Tibial artery (tissue), 4 donors: ENCODE data around the gene RAB22A.

Experiments used
- DNase-seq, 2 donors: peaks; one replicate each; pipeline ENCODE4 v3.0.0-alpha.2; 2019
- H3K27ac ChIP-seq, 2 donors: fragments of 200-600 bp; sonication (generic) in 1 of 2; 1 replicate in 1 of 2; 2 replicates in 1 of 2; pipeline ENCODE4 v1.5.1; 2018 to 2019; ENCODE audit warnings: mild to moderate bottlenecking in 1 of 2
- H3K27me3 ChIP-seq, 2 donors: fragments of 200-600 bp; sonication (generic) in 1 of 2; one replicate each; pipeline versions ENCODE4 v1.5.1 to v1.6.0; 2016 to 2019
- H3K36me3 ChIP-seq, 3 donors: fragments of 200-600 bp; sonication (generic) in 2 of 3; one replicate each; pipeline ENCODE4 v1.5.1; 2016 to 2019; ENCODE audit warnings: mild to moderate bottlenecking in 2 of 3
- H3K4me1 ChIP-seq, 4 donors: fragments of 200-600 bp; sonication (generic) in 2 of 4; 1 replicate in 3 of 4; 2 replicates in 1 of 4; pipeline ENCODE4 v1.5.1; 2016 to 2019
- H3K4me3 ChIP-seq, 2 donors: fragments of 200-600 bp; sonication (generic) in 1 of 2; 1 replicate in 1 of 2; 2 replicates in 1 of 2; pipeline ENCODE4 v1.5.1; 2018 to 2019; ENCODE audit warnings: mild to moderate bottlenecking in 2 of 2
- H3K9me3 ChIP-seq, 3 donors: fragments of 200-600 bp; sonication (generic) in 1 of 3; one replicate each; pipeline ENCODE4 v1.5.1; 2016 to 2019
- intact Hi-C: fragments of 100-400 bp; cut with DNase I; formaldehyde crosslinking; loops from one replicate; pipeline ENCODE4 v1.15.0; 2023; ENCODE audit warnings: low total_unique reads
- TF ChIP-seq, protein P1 (sequence below), 2 experiments: fragments of 200-600 bp in 1 of 2; fragments of 450-650 bp in 1 of 2; IDR thresholded peaks; one replicate each; pipeline ENCODE4 v1.5.1; 2017 to 2019; ENCODE audit warnings: antibody characterized with exemption in 2 of 2, mild to moderate bottlenecking in 1 of 2, moderate library complexity in 1 of 2

The RAB22A gene

DNA sequence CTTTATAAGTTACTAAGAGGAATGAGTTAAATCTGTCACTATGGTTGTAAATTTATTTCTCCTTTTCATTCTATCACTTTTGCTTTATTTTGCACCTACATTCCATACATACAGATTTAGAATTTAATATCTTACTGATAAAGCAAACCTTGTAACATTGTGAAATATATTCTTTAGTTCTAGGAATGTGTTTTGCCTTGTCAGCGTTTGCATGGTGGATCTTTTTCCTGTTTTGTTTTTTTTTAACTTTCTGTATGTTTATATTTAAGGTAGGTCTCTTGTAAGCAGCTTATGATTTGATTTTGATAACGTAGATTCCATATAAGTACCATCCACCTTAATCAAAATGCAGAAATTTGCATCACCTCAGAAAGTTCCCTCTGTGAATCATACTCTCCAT, 16.4 kb downstream of the RAB22A start:
- Histone ChIP-seq H3K4me3 (no peak overlapping the region), H3K27ac (no peak overlapping the region), H3K27me3 (no peaks in the 10 kb centered on the region), H3K4me1 (peaks cover 0 to 10% (median 0%) of the 10 kb centered on the region in 4 donors), H3K9me3 (no peaks in the 10 kb centered on the region), H3K36me3 (no peaks in the 10 kb centered on the region)
- DNase-seq: no peak
- intact Hi-C loops: no loop called here
- TF ChIP-seq, protein P1, sequence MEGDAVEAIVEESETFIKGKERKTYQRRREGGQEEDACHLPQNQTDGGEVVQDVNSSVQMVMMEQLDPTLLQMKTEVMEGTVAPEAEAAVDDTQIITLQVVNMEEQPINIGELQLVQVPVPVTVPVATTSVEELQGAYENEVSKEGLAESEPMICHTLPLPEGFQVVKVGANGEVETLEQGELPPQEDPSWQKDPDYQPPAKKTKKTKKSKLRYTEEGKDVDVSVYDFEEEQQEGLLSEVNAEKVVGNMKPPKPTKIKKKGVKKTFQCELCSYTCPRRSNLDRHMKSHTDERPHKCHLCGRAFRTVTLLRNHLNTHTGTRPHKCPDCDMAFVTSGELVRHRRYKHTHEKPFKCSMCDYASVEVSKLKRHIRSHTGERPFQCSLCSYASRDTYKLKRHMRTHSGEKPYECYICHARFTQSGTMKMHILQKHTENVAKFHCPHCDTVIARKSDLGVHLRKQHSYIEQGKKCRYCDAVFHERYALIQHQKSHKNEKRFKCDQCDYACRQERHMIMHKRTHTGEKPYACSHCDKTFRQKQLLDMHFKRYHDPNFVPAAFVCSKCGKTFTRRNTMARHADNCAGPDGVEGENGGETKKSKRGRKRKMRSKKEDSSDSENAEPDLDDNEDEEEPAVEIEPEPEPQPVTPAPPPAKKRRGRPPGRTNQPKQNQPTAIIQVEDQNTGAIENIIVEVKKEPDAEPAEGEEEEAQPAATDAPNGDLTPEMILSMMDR (IDR thresholded peaks at IDR 0.05): no peak

DNA sequence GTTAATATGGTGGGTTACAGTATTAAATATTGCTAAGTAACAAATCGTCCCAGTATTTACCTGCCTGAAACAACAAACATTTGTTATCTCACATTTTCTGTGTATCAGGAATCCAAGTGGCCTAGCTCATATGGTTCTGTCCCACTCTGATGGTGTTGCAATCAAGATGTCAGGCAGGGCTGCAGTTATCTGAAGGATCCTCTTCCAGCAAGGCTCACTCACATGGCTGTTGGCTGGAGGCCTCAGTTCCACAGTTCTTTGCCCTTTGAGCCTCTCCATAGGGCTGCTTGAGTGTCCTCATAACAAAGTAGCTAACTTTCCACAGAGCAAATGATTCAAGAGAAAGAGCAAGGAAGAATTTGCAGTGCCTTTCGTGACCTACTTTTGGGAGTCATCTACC, 17.7 kb downstream of the RAB22A start:
- Histone ChIP-seq H3K27ac (no peak overlapping the region), H3K4me1 (peaks cover 0 to 10% (median 2%) of the 10 kb centered on the region in 4 donors), H3K4me3 (no peak overlapping the region), H3K36me3 (peaks cover 0 to 6% (median 0%) of the 10 kb centered on the region in 3 donors), H3K27me3 (no peaks in the 10 kb centered on the region), H3K9me3 (no peaks in the 10 kb centered on the region)
- TF ChIP-seq, protein P1 (IDR thresholded peaks at IDR 0.05): no peak
- peak in 1 of 2 donors; percentile 45 for DNase-seq
- intact Hi-C loops: no loop called here

GRCh38 chr20:58328836-58329235, 19.3 kb downstream of the RAB22A start:
- DNase-seq: no peak
- H3K4me3 ChIP-seq: no peak overlapping the region
- H3K27me3 ChIP-seq: no peaks in the 10 kb centered on the region
- H3K9me3 ChIP-seq: no peaks in the 10 kb centered on the region
- peaks cover 0 to 10% (median 2%) of the 10 kb centered on the region in 4 donors for H3K4me1 ChIP-seq
- TF ChIP-seq, protein P1 (IDR thresholded peaks at IDR 0.05): no peak
- H3K36me3 ChIP-seq: peaks cover 0 to 7% (median 0%) of the 10 kb centered on the region in 3 donors
- H3K27ac ChIP-seq: no peak overlapping the region
- intact Hi-C loops: no loop called here

GRCh38 chr20:58329711-58330110, 20.2 kb downstream of the RAB22A start:
- Histone ChIP-seq H3K27me3 (no peaks in the 10 kb centered on the region), H3K27ac (no peak overlapping the region), H3K9me3 (no peaks in the 10 kb centered on the region), H3K4me1 (peaks cover 0 to 10% (median 2%) of the 10 kb centered on the region in 4 donors), H3K36me3 (peaks cover 0 to 7% (median 0%) of the 10 kb centered on the region in 3 donors), H3K4me3 (no peak overlapping the region)
- TF ChIP-seq, protein P1 (IDR thresholded peaks at IDR 0.05): no peak
- intact Hi-C loops: loop anchor here (5.0 kb wide), 1 partner anchor 628 kb away; no protein-coding TSS in a partner anchor
- no peak for DNase-seq

GRCh38 chr20:58330249-58330648, 20.7 kb downstream of the RAB22A start:
- Histone ChIP-seq H3K27ac (no peak overlapping the region), H3K36me3 (peaks cover 0 to 7% (median 0%) of the 10 kb centered on the region in 3 donors), H3K4me3 (no peak overlapping the region), H3K4me1 (peaks cover 0 to 6% (median 2%) of the 10 kb centered on the region in 4 donors), H3K9me3 (no peaks in the 10 kb centered on the region), H3K27me3 (no peaks in the 10 kb centered on the region)
- no peak for DNase-seq
- intact Hi-C loops: loop anchor here (5.0 kb wide), 1 partner anchor 627 kb away; no protein-coding TSS in a partner anchor
- TF ChIP-seq, protein P1 (IDR thresholded peaks at IDR 0.05): no peak
